Measurements from ENCODE around the gene TMEM33.

TMEM33 gene

GRCh38 chr4:41998019-41998418 is 62.8 kb downstream of the TMEM33 start:
- no peak for DNase-seq (ENCODE audit: low spot score)

GRCh38 chr4:41999321-41999720 is 64.1 kb downstream of the TMEM33 start:
- no peak for DNase-seq (ENCODE audit: low spot score)

- DNase-seq (ENCODE audit: low spot score) = no peak
These were observed 73.0 kb downstream of the TMEM33 start for GRCh38 chr4:42008011-42008786.

Measured in putamen (tissue), 1 donor.